Astrocyte (in vitro differentiated cells and primary cell): ENCODE measurements around the gene SAXO2.

Source experiments
- CTCF ChIP-seq: IDR thresholded peaks from 2 replicates; pipeline ENCODE4 v1.5.1; 2011; ENCODE audit warnings: low read depth, mild to moderate bottlenecking, inconsistent platforms, low read length, moderate library complexity; ENCODE audit not compliant: insufficient read depth
- EZH2 ChIP-seq: IDR thresholded peaks from 2 replicates; pipeline ENCODE4 v1.6.1; 2012; ENCODE audit warnings: mild to moderate bottlenecking, low read length, inconsistent platforms; ENCODE audit not compliant: insufficient read depth

- TF ChIP-seq CTCF: no peak
- TF ChIP-seq EZH2: no peak
These were observed 29.7 kb downstream of the SAXO2 start for GRCh38 chr15:82292271-82292670.
